BE2C (cell line): ENCODE measurements around the gene THSD4.

Experiments used
- DNase-seq: peaks from one replicate; pipeline ENCODE4 v3.0.0-alpha.2; 2020
- H3K27me3 ChIP-seq: fragments of 250-450 bp; sonication (Bioruptor Pico); 2 replicates; pipeline ENCODE4 v1.5.1; 2020; ENCODE audit warnings: mild to moderate bottlenecking
- H3K36me3 ChIP-seq: fragments of 250-450 bp; sonication (Bioruptor Pico); 2 replicates; pipeline ENCODE4 v1.5.1; 2020; ENCODE audit warnings: mild to moderate bottlenecking
- H3K4me1 ChIP-seq: fragments of 250-450 bp; sonication (Bioruptor Pico); 2 replicates; pipeline ENCODE4 v1.5.1; 2020
- H3K4me3 ChIP-seq: 2 replicates; pipeline ENCODE4 v1.5.1; 2011; ENCODE audit warnings: low read depth, low read length
- H3K9me3 ChIP-seq: fragments of 250-450 bp; sonication (Bioruptor Pico); 2 replicates; pipeline ENCODE4 v1.5.1; 2020
- CTCF ChIP-seq: IDR thresholded peaks from 2 replicates; pipeline ENCODE4 v1.5.1; 2012; ENCODE audit warnings: mild to moderate bottlenecking, low read depth, low read length

The THSD4 gene

DNA sequence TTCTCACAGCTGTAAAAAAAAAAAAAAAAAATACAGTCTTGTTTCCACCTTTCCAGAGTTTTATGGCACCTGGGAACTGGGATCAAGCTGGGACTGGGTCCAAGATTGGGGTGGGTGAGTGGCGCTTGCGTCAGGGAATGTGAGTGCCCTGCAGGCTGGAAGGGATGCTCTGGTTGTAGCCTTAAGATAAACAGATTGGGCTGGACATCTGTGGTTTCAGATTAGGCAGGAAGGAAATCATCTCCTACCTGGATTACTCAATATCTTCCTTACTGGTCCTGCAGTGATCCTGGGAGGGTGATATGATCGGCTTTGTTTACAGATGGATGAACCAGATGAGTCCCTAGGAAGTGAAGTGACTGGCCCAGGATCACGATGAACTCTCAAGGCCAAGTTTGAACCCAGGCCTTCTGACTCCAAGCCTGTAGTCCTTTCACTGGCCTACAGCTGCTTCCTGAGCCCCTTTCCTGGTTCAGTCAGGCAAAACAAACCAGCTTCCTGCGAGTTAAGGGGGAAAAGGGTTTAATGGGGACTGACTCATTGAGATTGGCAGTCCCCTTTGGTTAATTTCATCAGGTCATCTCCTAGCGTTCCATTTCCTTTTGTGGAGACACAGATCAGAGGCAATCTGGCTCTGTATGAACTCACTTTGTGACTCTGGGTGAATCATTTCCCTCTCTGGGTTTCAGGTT is 179.8 kb downstream of the THSD4 start:
- no peak for TF ChIP-seq CTCF
- no peaks in the 10 kb centered on the region for H3K9me3 ChIP-seq
- no peak overlapping the region for H3K4me3 ChIP-seq
- H3K4me1 ChIP-seq, result peaks cover 10% of the 10 kb centered on the region
- no peaks in the 10 kb centered on the region for H3K27me3 ChIP-seq
- DNase-seq, result peak; percentile 63
- no peaks in the 10 kb centered on the region for H3K36me3 ChIP-seq

GRCh38 chr15:71295603-71296314 is 180.5 kb downstream of the THSD4 start:
- H3K36me3 ChIP-seq, result no peaks in the 10 kb centered on the region
- H3K9me3 ChIP-seq, result no peaks in the 10 kb centered on the region
- no peak for DNase-seq
- H3K4me3 ChIP-seq, result no peak overlapping the region
- TF ChIP-seq CTCF, result no peak
- H3K27me3 ChIP-seq, result no peaks in the 10 kb centered on the region
- peaks cover 10% of the 10 kb centered on the region for H3K4me1 ChIP-seq

DNA sequence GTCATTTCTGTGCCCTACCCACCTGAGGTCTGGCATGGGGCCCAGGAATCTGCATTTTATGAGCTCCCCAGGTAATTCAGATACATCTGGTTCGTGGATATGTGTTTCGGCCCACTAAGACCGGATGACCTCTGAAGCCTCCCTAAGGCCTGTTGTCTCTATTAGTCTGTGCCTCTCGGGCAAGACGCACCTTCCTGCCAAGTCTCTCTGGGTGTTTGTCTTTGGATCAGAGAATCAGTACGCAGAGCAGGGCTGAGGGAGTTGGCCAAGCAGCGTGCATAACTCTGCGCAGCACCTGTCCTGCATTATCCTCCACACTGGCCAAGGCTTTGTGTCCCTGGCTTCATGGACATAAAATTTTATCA is 181.0 kb downstream of the THSD4 start:
- no peak for TF ChIP-seq CTCF
- no peak for DNase-seq

GRCh38 chr15:71301958-71302621 is 186.8 kb downstream of the THSD4 start:
- H3K4me3 ChIP-seq, result no peak overlapping the region
- H3K36me3 ChIP-seq, result no peaks in the 10 kb centered on the region
- peak; percentile 22 for DNase-seq
- H3K27me3 ChIP-seq, result no peaks in the 10 kb centered on the region
- no peaks in the 10 kb centered on the region for H3K4me1 ChIP-seq
- TF ChIP-seq CTCF, result no peak
- no peaks in the 10 kb centered on the region for H3K9me3 ChIP-seq

More for the DNA sequence above, 181.0 kb downstream of the THSD4 start:
- Histone ChIP-seq H3K9me3 (no peaks in the 10 kb centered on the region), H3K4me1 (peaks cover 10% of the 10 kb centered on the region), H3K36me3 (no peaks in the 10 kb centered on the region), H3K4me3 (no peak overlapping the region), H3K27me3 (no peaks in the 10 kb centered on the region)

DNA sequence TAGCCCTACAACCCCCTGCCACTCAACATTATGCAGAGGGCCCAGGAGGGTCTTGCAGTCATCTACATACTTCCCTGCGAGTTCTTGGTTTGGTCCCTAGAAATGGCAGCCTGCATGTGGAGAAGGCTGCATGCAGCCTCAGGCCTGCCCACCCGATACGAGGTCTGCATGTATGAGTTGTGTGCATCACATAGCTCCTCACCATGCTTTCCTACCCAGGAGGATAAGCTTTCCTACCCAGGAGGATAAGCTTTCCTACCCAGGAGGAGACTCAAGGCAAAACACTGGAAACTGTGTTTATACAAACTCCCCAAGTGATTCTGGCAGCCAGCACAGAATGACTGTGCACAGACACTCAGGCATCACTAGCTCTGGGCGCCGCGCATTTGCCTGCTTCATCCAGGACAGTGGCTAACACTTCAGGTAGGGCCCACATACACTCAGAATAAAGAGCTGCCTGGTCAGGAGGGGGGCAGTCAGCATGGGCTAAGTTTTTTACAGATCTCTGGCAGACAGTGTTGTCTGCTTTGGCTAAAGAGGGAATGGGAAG is 187.7 kb downstream of the THSD4 start:
- H3K27me3 ChIP-seq, result no peaks in the 10 kb centered on the region

More for the DNA sequence above, 187.7 kb downstream of the THSD4 start:
- no peak overlapping the region for H3K4me3 ChIP-seq
- DNase-seq, result no peak
- H3K9me3 ChIP-seq, result no peaks in the 10 kb centered on the region
- TF ChIP-seq CTCF, result no peak
- no peaks in the 10 kb centered on the region for H3K36me3 ChIP-seq
- no peaks in the 10 kb centered on the region for H3K4me1 ChIP-seq
